IMR-90 (cell line): ENCODE results near the gene SEC61B. TPM values are rescaled to one million over a fixed set of nuclear protein-coding genes. Genes with fewer than 3 reads are reported as not detected.

Experiments
- ATAC-seq: fragments of 200-7000 bp; cut with Tn5 transposase; 2 replicates; pipeline ENCODE4 v1.9.1; 2020; ENCODE audit warnings: low read depth, mild to moderate bottlenecking, moderate library complexity
- BruUV-seq: library from RNA; stranded (reverse); fragments of 400-500 nt; replicated peaks from 2 replicates; lab custom pipeline; 2021; lab: Mats Ljungman, UMichigan
- CTCF ChIA-PET: fragments of 300-600 bp; formaldehyde crosslinking; extraction: SDS; loops from one replicate; lab custom pipeline; 2021; ENCODE audit warnings: antibody characterized with exemption; lab: Yijun Ruan, JAX
- POLR2A ChIA-PET: fragments of 300-600 bp; sonication (Branson Sonifier 250); formaldehyde crosslinking; loops from one replicate; lab custom pipeline; 2022; ENCODE audit warnings: antibody characterized with exemption; ENCODE audit not compliant: unreplicated experiment; lab: Charles Lee
- DNase-seq: peaks from one replicate; pipeline ENCODE4 v3.0.0; 2013
- H2AFZ ChIP-seq: replicated peaks from 2 replicates; pipeline ENCODE3; 2013; ENCODE audit warnings: low read length, mild to moderate bottlenecking; ENCODE audit not compliant: poor library complexity
- H2AK5ac ChIP-seq: 2 replicates; pipeline ENCODE4 v1.6.1; 2013; ENCODE audit warnings: low read depth, low read length, inconsistent platforms
- H2AK9ac ChIP-seq: replicated peaks from 2 replicates; pipeline ENCODE3; 2013; ENCODE audit warnings: mild to moderate bottlenecking, low read depth, low read length, moderate library complexity; ENCODE audit not compliant: poor library complexity
- H2BK120ac ChIP-seq: 2 replicates; pipeline ENCODE4 v1.6.1; 2013; ENCODE audit warnings: low read depth, low read length, inconsistent platforms
- H2BK15ac ChIP-seq: 3 replicates; pipeline ENCODE4 v1.6.1; 2013; ENCODE audit warnings: low read depth, low read length, inconsistent platforms
- H2BK20ac ChIP-seq: 2 replicates; pipeline ENCODE4 v1.6.1; 2013; ENCODE audit warnings: low read depth, mild to moderate bottlenecking, inconsistent platforms, low read length, moderate library complexity
- H2BK5ac ChIP-seq: 2 replicates; pipeline ENCODE4 v1.6.1; 2013; ENCODE audit warnings: mild to moderate bottlenecking, low read depth, low read length, inconsistent platforms; ENCODE audit not compliant: poor library complexity, severe bottlenecking
- H3K14ac ChIP-seq: replicated peaks from 2 replicates; pipeline ENCODE4 v1.6.1; 2013; ENCODE audit warnings: low read depth, low read length, inconsistent platforms
- H3K18ac ChIP-seq: 2 replicates; pipeline ENCODE4 v1.6.1; 2013; ENCODE audit warnings: low read depth, low read length, control low read depth
- H3K23ac ChIP-seq: 2 replicates; pipeline ENCODE4 v1.6.1; 2013; ENCODE audit warnings: low read depth, low read length, inconsistent platforms
- H3K27ac ChIP-seq: 2 replicates; pipeline ENCODE4 v1.5.1; 2013; ENCODE audit warnings: mild to moderate bottlenecking, control low read depth, low read length; ENCODE audit not compliant: insufficient read depth
- H3K27me3 ChIP-seq: 2 replicates; pipeline ENCODE4 v1.6.1; 2013; ENCODE audit warnings: low read length; ENCODE audit not compliant: control insufficient read depth, insufficient read depth
- H3K36me3 ChIP-seq: 2 replicates; pipeline ENCODE4 v1.6.1; 2013; ENCODE audit warnings: low read length, mixed read lengths; ENCODE audit not compliant: control insufficient read depth, insufficient read depth
- H3K4ac ChIP-seq: 2 replicates; pipeline ENCODE4 v1.6.1; 2013; ENCODE audit warnings: low read depth, low read length, inconsistent platforms
- H3K4me1 ChIP-seq: 2 replicates; pipeline ENCODE4 v1.6.1; 2013; ENCODE audit warnings: low read length, mixed read lengths; ENCODE audit not compliant: control insufficient read depth, insufficient read depth
- H3K4me2 ChIP-seq: 2 replicates; pipeline ENCODE4 v1.6.1; 2013; ENCODE audit warnings: low read depth, mild to moderate bottlenecking, control low read depth, low read length, moderate library complexity
- H3K4me3 ChIP-seq: 2 replicates; pipeline ENCODE4 v1.5.1; 2013; ENCODE audit warnings: low read depth, mild to moderate bottlenecking, control low read depth, low read length, moderate library complexity; ENCODE audit not compliant: insufficient read depth
- H3K56ac ChIP-seq: 2 replicates; pipeline ENCODE4 v1.6.1; 2013; ENCODE audit warnings: low read length, inconsistent platforms; ENCODE audit not compliant: insufficient read depth; ENCODE audit errors: extremely low read depth
- H3K79me1 ChIP-seq, 2 experiments: 2 replicates each; pipeline ENCODE4 v1.6.1; 2013; ENCODE audit warnings: low read length in 2 of 2, inconsistent platforms in 1 of 2, low read depth in 1 of 2
- H3K9ac ChIP-seq: 2 replicates; pipeline ENCODE4 v1.6.1; 2013; ENCODE audit warnings: low read depth, low read length, control low read depth
- H3K9me1 ChIP-seq: 2 replicates; pipeline ENCODE4 v1.6.1; 2013; ENCODE audit warnings: low read length, inconsistent platforms; ENCODE audit not compliant: insufficient read depth
- H3K9me3 ChIP-seq: 2 replicates; pipeline ENCODE4 v1.6.1; 2013; ENCODE audit warnings: low read length; ENCODE audit not compliant: control insufficient read depth, insufficient read depth
- H4K20me1 ChIP-seq: 2 replicates; pipeline ENCODE4 v1.6.1; 2013; ENCODE audit warnings: low read length, inconsistent platforms; ENCODE audit not compliant: insufficient read depth
- H4K5ac ChIP-seq: 2 replicates; pipeline ENCODE4 v1.6.1; 2013; ENCODE audit warnings: mild to moderate bottlenecking, low read depth, low read length, control low read depth
- H4K8ac ChIP-seq, 2 experiments: 2 replicates each; pipeline ENCODE4 v1.6.1; 2013; ENCODE audit warnings: low read depth in 2 of 2, low read length in 2 of 2, control low read depth in 1 of 2, inconsistent platforms in 1 of 2
- H4K91ac ChIP-seq: 2 replicates; pipeline ENCODE4 v1.6.1; 2013; ENCODE audit warnings: low read depth, low read length, inconsistent platforms; ENCODE audit not compliant: insufficient read depth
- BHLHE40 ChIP-seq: fragments of 150-350 bp; IDR thresholded peaks from 2 replicates; pipeline ENCODE4 v1.6.1; 2016; ENCODE audit warnings: mild to moderate bottlenecking, low read depth, low read length
- CEBPB ChIP-seq: IDR thresholded peaks from 2 replicates; pipeline ENCODE4 v1.6.1; 2012; ENCODE audit warnings: low read depth, low read length, improper control_type of control experiment
- CHD1 ChIP-seq: IDR thresholded peaks from 2 replicates; pipeline ENCODE4 v1.6.1; 2012; ENCODE audit warnings: low read depth, low read length, improper control_type of control experiment
- CTCF ChIP-seq: conservative IDR thresholded peaks from 2 replicates; pipeline ENCODE4 v1.5.1; 2012; ENCODE audit warnings: mild to moderate bottlenecking, low read depth, low read length, improper control_type of control experiment
- ELK1 ChIP-seq: fragments of 150-350 bp; IDR thresholded peaks from 2 replicates; pipeline ENCODE4 v1.6.1; 2016; ENCODE audit warnings: low read depth, mild to moderate bottlenecking, low read length, moderate library complexity, borderline replicate concordance
- FOS ChIP-seq: fragments of 150-350 bp; IDR thresholded peaks from 2 replicates; pipeline ENCODE4 v1.6.1; 2016; ENCODE audit warnings: low read depth, low read length
- MAFK ChIP-seq: IDR thresholded peaks from 2 replicates; pipeline ENCODE4 v1.6.1; 2012; ENCODE audit warnings: low read depth, low read length, improper control_type of control experiment
- MAZ ChIP-seq: IDR thresholded peaks from 2 replicates; pipeline ENCODE4 v1.6.1; 2012; ENCODE audit warnings: low read depth, mild to moderate bottlenecking, low read length, improper control_type of control experiment, moderate library complexity, borderline replicate concordance
- MXI1 ChIP-seq: IDR thresholded peaks from 2 replicates; pipeline ENCODE4 v1.6.1; 2012; ENCODE audit warnings: low read depth, mild to moderate bottlenecking, low read length, moderate library complexity, borderline replicate concordance
- NFE2L2 ChIP-seq: fragments of 150-350 bp; IDR thresholded peaks from 2 replicates; pipeline ENCODE4 v1.6.1; 2016; ENCODE audit warnings: low read depth, mild to moderate bottlenecking, low read length
- POLR2A ChIP-seq: IDR thresholded peaks from 2 replicates; pipeline ENCODE4 v1.6.1; 2012; ENCODE audit warnings: mild to moderate bottlenecking, low read depth, low read length
- RAD21 ChIP-seq: IDR thresholded peaks from 2 replicates; pipeline ENCODE4 v1.6.1; 2012; ENCODE audit warnings: low read length, improper control_type of control experiment
- RCOR1 ChIP-seq: IDR thresholded peaks from 2 replicates; pipeline ENCODE4 v1.6.1; 2012; ENCODE audit warnings: mild to moderate bottlenecking, low read length, improper control_type of control experiment; ENCODE audit not compliant: insufficient replicate concordance
- RFX5 ChIP-seq: IDR thresholded peaks from 2 replicates; pipeline ENCODE4 v1.8.0; 2012; ENCODE audit warnings: low read depth, mild to moderate bottlenecking, low read length, moderate library complexity
- SMC3 ChIP-seq: fragments of 150-350 bp; IDR thresholded peaks from 2 replicates; pipeline ENCODE4 v1.6.1; 2016; ENCODE audit warnings: low read depth, mild to moderate bottlenecking, antibody characterized with exemption, low read length, moderate library complexity
- WGBS, 2 experiments: methylation state at CpG; one replicate each; pipeline versions ENCODE4 v1.1.5 to v1.1.7; 2013; ENCODE audit warnings: missing lambda C conversion rate in 2 of 2; ENCODE audit not compliant: insufficient read length in 1 of 2; ENCODE audit errors: extremely low coverage in 2 of 2; 5-methylcytosine and 5-hydroxymethylcytosine counted together
- dilution Hi-C: fragments of 300-500 bp; cut with HindIII; formaldehyde crosslinking; loops from one replicate; pipeline ENCODE4 v1.14.3; 2018; ENCODE audit warnings: low sequenced_read_pairs; ENCODE audit not compliant: unreplicated experiment
- in situ Hi-C: fragments of 300-500 bp; cut with MboI; formaldehyde crosslinking; loops from 3 replicates; pipeline ENCODE4 v1.14.3; 2019; ENCODE audit warnings: low sequenced_read_pairs, inconsistent platforms, mixed read lengths
- intact Hi-C: fragments of 100-400 bp; cut with micrococcal nuclease; formaldehyde crosslinking; loops from 2 replicates; pipeline ENCODE4 v1.10.0; 2022
- polyA plus RNA-seq, 3 experiments: library from polyadenylated mRNA; depleted of rRNA; stranded (reverse); fragments of >200 nt; gene quantifications; 2 replicates each; pipeline ENCODE4 v1.2.3, GENCODE V29; 2012; ENCODE audit warnings: low replicate concordance in 1 of 3
- total RNA-seq: library from RNA; depleted of rRNA; stranded (reverse); fragments of >200 nt; gene quantifications from 2 replicates; pipeline ENCODE4 v1.2.3, GENCODE V29; 2012
- TF ChIP-seq, protein P1 (sequence below): fragments of 150-350 bp; IDR thresholded peaks from 2 replicates; pipeline ENCODE4 v1.6.1; 2017; ENCODE audit warnings: mild to moderate bottlenecking, antibody characterized with exemption, low read length, low read depth

The SEC61B gene
- total and polyA plus RNA-seq, 2 of the 4 experiments (the other 2 are of a cell fraction): 180 to 281 TPM

GRCh38 chr9:99234618-99235017, 12.5 kb downstream of the SEC61B start:
- Histone ChIP-seq H4K91ac (no peak overlapping the region), H3K79me1 (peaks cover 3% of the 10 kb centered on the region in 2 experiments; a peak in 2 of 4 replicates), H3K9me1 (no peaks in the 10 kb centered on the region), H3K36me3 (peaks cover 14% of the 10 kb centered on the region), H2BK15ac (no peak overlapping the region), H3K27me3 (no peaks in the 10 kb centered on the region), H4K8ac (no peak overlapping the region), H3K14ac (no peak overlapping the region), H2AK9ac (no peak overlapping the region), H3K23ac (no peak overlapping the region), H3K27ac (no peak overlapping the region), H2BK5ac (no peak overlapping the region), H2AK5ac (no peak overlapping the region), H3K18ac (no peak overlapping the region), H3K4ac (no peak overlapping the region), H3K9ac (no peak overlapping the region), H2BK120ac (no peak overlapping the region), H3K9me3 (no peaks in the 10 kb centered on the region), H2BK20ac (no peak overlapping the region), H3K4me2 (no peak overlapping the region), H3K56ac (no peak overlapping the region), H2AFZ (no peak overlapping the region), H3K4me3 (no peak overlapping the region), H3K4me1 (no peaks in the 10 kb centered on the region), H4K5ac (no peak overlapping the region), H4K20me1 (peaks cover 7% of the 10 kb centered on the region; the same call in 1 of the 2 replicates)
- no peak for ATAC-seq
- WGBS, 2 experiments: 100% methylated on average over 2 of the region's 2 CpGs; no CpG with 5 or more reads in 1 of the 2 experiments
- no peak for DNase-seq
- CTCF ChIA-PET: no interaction called here
- in situ Hi-C loops (no loop called here), dilution Hi-C loops (no loop called here), intact Hi-C loops (no loop called here)
- no TSS peak for BruUV-seq
- no peak for TF ChIP-seq MAZ
- TF ChIP-seq CEBPB: no peak
- TF ChIP-seq, protein P1, sequence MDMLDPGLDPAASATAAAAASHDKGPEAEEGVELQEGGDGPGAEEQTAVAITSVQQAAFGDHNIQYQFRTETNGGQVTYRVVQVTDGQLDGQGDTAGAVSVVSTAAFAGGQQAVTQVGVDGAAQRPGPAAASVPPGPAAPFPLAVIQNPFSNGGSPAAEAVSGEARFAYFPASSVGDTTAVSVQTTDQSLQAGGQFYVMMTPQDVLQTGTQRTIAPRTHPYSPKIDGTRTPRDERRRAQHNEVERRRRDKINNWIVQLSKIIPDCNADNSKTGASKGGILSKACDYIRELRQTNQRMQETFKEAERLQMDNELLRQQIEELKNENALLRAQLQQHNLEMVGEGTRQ: no peak
- TF ChIP-seq SMC3: no peak
- TF ChIP-seq BHLHE40: no peak
- TF ChIP-seq RFX5: no peak
- no peak for TF ChIP-seq MXI1
- no peak for TF ChIP-seq POLR2A
- no peak for TF ChIP-seq RCOR1
- TF ChIP-seq CHD1: no peak
- TF ChIP-seq CTCF: no peak
- TF ChIP-seq NFE2L2: no peak
- no peak for TF ChIP-seq ELK1
- no peak for TF ChIP-seq MAFK
- no peak for TF ChIP-seq FOS
- no peak for TF ChIP-seq RAD21
- POLR2A ChIA-PET: no interaction called here
